Measurements from ENCODE around the gene UBE2E1.

Gene UBE2E1

DNA sequence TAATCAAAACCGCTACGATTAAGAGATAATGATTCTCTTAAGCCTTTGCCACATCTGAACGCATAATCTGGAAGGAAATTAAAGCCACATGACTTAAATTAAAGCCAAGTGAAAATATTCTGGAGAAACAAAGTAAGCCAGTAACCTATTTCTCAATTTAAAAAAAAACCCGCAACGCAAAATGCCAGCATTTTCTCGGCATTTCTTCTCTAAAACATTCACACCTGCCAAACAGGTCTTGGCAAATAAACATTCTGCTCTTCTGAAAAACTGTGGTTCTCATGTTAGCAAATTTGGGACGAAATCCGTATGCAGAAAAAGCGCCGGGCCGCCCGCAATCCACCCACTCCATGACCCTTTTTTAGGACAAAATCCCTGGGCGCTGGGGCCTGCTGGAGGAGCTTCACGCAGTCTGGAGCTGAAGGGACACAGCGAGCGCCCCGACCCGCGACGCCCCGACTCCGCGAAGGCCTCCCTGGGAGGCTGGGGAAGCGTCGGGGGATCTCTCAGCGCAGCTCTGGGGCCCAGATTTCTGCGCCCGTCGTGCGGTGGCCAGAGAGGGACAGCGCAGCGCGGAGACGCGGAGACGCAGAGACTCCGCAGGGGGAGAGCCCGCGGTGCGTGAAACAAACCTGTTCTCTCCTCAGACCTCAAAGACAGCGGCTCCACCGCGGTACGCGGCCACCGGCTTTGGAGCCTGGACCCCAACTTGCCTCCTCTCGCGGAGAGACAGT, 110.6 kb downstream of the UBE2E1 start:
- 0 out of 2 replicates have a peak, but pooled peaks have one; percentile 1 for TF ChIP-seq RAD21 (IDR thresholded peaks at IDR 0.05; ENCODE audit: low read depth)
- TF ChIP-seq, protein P1, sequence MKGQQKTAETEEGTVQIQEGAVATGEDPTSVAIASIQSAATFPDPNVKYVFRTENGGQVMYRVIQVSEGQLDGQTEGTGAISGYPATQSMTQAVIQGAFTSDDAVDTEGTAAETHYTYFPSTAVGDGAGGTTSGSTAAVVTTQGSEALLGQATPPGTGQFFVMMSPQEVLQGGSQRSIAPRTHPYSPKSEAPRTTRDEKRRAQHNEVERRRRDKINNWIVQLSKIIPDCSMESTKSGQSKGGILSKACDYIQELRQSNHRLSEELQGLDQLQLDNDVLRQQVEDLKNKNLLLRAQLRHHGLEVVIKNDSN (IDR thresholded peaks at IDR 0.05): no peak
- TF ChIP-seq TEAD4 (IDR thresholded peaks at IDR 0.05): no peak
- no peak for TF ChIP-seq NFIC (IDR thresholded peaks at IDR 0.05)
- no peak for TF ChIP-seq YY1 (IDR thresholded peaks at IDR 0.05; ENCODE audit: low read depth)
- TF ChIP-seq CREB1 (IDR thresholded peaks at IDR 0.05; ENCODE audit: low read depth): no peak
- TF ChIP-seq, protein P2, sequence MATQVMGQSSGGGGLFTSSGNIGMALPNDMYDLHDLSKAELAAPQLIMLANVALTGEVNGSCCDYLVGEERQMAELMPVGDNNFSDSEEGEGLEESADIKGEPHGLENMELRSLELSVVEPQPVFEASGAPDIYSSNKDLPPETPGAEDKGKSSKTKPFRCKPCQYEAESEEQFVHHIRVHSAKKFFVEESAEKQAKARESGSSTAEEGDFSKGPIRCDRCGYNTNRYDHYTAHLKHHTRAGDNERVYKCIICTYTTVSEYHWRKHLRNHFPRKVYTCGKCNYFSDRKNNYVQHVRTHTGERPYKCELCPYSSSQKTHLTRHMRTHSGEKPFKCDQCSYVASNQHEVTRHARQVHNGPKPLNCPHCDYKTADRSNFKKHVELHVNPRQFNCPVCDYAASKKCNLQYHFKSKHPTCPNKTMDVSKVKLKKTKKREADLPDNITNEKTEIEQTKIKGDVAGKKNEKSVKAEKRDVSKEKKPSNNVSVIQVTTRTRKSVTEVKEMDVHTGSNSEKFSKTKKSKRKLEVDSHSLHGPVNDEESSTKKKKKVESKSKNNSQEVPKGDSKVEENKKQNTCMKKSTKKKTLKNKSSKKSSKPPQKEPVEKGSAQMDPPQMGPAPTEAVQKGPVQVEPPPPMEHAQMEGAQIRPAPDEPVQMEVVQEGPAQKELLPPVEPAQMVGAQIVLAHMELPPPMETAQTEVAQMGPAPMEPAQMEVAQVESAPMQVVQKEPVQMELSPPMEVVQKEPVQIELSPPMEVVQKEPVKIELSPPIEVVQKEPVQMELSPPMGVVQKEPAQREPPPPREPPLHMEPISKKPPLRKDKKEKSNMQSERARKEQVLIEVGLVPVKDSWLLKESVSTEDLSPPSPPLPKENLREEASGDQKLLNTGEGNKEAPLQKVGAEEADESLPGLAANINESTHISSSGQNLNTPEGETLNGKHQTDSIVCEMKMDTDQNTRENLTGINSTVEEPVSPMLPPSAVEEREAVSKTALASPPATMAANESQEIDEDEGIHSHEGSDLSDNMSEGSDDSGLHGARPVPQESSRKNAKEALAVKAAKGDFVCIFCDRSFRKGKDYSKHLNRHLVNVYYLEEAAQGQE (IDR thresholded peaks at IDR 0.05; ENCODE audit: low read depth): 0 out of 2 replicates have a peak, but pooled peaks have one; percentile 4
- TF ChIP-seq TCF12 (IDR thresholded peaks at IDR 0.05; ENCODE audit: low read depth): no peak

DNA sequence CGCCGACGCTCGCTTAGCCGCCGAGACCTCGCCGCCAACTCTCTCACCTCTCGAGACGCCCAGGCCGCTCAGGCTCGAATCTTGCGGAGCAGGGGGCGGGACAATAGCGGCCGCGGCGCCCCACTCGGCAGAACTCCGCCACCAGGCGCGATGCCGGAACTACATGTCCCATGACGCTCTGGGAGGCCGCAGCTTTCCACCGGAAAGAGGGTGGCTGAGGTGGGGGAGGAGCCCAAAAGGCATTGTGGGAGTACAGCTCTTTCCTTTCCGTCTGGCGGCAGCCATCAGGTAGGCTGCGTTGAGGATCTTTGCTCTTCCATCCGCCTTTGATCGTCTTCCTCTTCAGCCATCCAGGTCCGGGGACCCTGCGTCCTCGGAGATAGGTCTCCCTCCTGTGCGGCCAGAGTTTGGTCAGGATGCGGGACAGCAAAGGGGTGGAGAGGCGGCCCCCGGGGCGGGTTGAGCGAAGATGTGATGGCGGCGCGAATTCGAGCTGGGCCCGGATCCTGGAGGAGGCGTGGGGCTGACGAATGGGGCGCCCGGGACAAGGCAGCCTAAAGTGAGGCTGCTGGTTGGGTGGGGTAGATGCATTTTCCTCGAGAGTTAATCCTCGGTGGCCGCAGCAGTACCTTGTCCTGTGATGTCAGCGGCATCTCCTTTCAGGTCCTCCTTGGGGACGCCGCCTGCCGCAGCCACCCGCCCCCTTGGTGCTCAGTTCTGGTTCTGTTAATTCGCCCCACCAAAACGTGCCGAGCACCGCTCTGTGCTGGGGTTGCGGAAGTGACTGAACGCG, 111.3 kb downstream of the UBE2E1 start, which contains the start of the genes NKIRAS1 and RPL15:
NKIRAS1 (minus strand) TSS at position 105 of the 793 bp plus-strand sequence. CDS start 6,086 bp downstream, outside the sequence.
RPL15 (plus strand) TSS at position 247 of the 793 bp plus-strand sequence. CDS start 728 bp downstream, outside the sequence.
- TF ChIP-seq, protein P3, sequence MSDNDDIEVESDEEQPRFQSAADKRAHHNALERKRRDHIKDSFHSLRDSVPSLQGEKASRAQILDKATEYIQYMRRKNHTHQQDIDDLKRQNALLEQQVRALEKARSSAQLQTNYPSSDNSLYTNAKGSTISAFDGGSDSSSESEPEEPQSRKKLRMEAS (IDR thresholded peaks at IDR 0.05): peak; percentile 90
- peak; percentile 54; the same call in 1 of the 2 replicates for TF ChIP-seq EP300 (IDR thresholded peaks at IDR 0.05; ENCODE audit: borderline replicate concordance)
- TF ChIP-seq TCF12 (IDR thresholded peaks at IDR 0.05; ENCODE audit: low read depth): peak; percentile 65
- TF ChIP-seq TAF1 (IDR thresholded peaks at IDR 0.05; ENCODE audit: low read depth): peak; percentile 99
- no peak for TF ChIP-seq ZBTB7A (IDR thresholded peaks at IDR 0.05; ENCODE audit: low read depth)
- TF ChIP-seq TEAD4 (IDR thresholded peaks at IDR 0.05): 0 out of 2 replicates have a peak, but pooled peaks have one; percentile 20
- TF ChIP-seq, protein P1 (IDR thresholded peaks at IDR 0.05): no peak
- peak; percentile 90 for TF ChIP-seq YY1 (IDR thresholded peaks at IDR 0.05; ENCODE audit: low read depth)
- TF ChIP-seq NFIC (IDR thresholded peaks at IDR 0.05): peak; percentile 34; the same call in 1 of the 2 replicates
- TF ChIP-seq, protein P2 (IDR thresholded peaks at IDR 0.05; ENCODE audit: low read depth): no peak; the same call in 1 of the 2 replicates
- TF ChIP-seq CEBPB (IDR thresholded peaks at IDR 0.05): no peak
- 0 out of 2 replicates have a peak, but pooled peaks have one; percentile 50 for TF ChIP-seq CREB1 (IDR thresholded peaks at IDR 0.05; ENCODE audit: low read depth)
- peak; percentile 55; the same call in 1 of the 2 replicates for TF ChIP-seq EGR1 (IDR thresholded peaks at IDR 0.05)
- TF ChIP-seq RAD21 (IDR thresholded peaks at IDR 0.05; ENCODE audit: low read depth): no peak
- TF ChIP-seq FOXM1 (IDR thresholded peaks at IDR 0.05; ENCODE audit: borderline replicate concordance, low read depth): 0 out of 2 replicates have a peak, but pooled peaks have one; percentile 44

DNA sequence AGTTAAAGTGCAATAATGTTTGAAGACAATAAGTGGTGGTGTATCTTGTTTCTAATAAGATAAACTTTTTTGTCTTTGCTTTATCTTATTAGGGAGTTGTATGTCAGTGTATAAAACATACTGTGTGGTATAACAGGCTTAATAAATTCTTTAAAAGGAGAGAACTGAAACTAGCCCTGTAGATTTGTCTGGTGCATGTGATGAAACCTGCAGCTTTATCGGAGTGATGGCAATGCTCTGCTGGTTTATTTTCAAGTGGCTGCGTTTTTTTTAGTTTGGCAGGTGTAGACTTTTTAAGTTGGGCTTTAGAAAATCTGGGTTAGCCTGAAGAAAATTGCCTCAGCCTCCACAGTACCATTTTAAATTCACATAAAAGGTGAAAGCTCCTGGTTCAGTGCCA, 113.9 kb downstream of the UBE2E1 start:
- TF ChIP-seq EP300 (IDR thresholded peaks at IDR 0.05; ENCODE audit: borderline replicate concordance): no peak
- TF ChIP-seq NFIC (IDR thresholded peaks at IDR 0.05): no peak
- TF ChIP-seq ZBTB7A (IDR thresholded peaks at IDR 0.05; ENCODE audit: low read depth): no peak

DNA sequence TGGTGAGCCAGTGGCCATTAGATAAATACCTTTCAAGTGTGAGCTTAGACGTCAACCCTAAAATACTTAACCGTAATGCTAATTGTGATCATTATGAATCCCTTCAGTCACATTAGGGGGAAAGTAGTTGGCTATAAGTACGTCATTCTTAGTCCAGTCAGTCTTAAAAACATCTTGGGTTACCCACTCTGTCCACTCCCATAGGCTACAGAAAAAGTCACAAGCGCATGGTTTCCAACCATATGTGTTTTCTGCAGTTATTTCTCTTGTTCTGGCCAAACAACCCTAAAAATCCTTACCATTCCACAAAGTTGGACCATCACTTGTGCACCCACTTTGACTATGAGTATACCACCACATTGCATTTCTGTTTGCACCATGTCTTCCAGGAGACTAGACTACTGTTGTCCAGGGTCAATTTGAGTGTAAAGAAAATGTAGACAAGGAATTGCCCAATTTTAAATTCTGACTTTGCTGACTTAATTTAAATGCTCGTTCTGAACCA, 114.4 kb downstream of the UBE2E1 start:
- no peak for TF ChIP-seq TEAD4 (IDR thresholded peaks at IDR 0.05)
- no peak for TF ChIP-seq FOXM1 (IDR thresholded peaks at IDR 0.05; ENCODE audit: borderline replicate concordance, low read depth)
- no peak for TF ChIP-seq YY1 (IDR thresholded peaks at IDR 0.05; ENCODE audit: low read depth)
- no peak for TF ChIP-seq CREB1 (IDR thresholded peaks at IDR 0.05; ENCODE audit: low read depth)
- no peak for TF ChIP-seq EP300 (IDR thresholded peaks at IDR 0.05; ENCODE audit: borderline replicate concordance)
- TF ChIP-seq TCF12 (IDR thresholded peaks at IDR 0.05; ENCODE audit: low read depth): no peak

DNA sequence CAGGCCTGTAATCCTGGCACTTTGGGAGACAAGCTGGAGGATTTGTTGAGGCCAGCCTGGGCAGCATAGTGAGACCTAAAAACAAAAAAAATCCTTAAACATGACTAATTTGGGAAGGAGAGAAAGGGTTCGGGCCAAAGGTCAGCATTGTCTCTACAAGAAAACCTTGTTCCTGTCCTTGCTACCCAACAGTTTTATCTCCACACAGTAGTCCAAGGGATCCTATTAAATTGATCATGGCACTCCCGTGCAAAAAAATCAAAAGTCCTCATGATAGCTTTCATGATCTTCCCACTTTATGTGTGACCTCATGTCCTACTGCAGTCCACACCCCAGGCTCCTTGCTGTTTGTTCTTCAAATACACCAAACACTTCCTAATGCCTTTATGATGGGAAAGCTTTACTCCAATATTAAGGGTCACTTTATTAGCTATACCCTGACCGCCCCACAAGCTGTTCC, 115.3 kb downstream of the UBE2E1 start:
- TF ChIP-seq, protein P2 (IDR thresholded peaks at IDR 0.05; ENCODE audit: low read depth): no peak

Data from Ishikawa (cell line).